SU-DHL-6 (cell line): ENCODE measurements around the gene LECT2.

ENCODE experiments used
- H2AFZ ChIP-seq: fragments of 200-600 bp; sonication (generic); 2 replicates; pipeline ENCODE4 v1.6.1; 2014; ENCODE audit warnings: low read depth, mild to moderate bottlenecking, moderate library complexity, mixed read lengths, antibody characterized with exemption, low read length; ENCODE audit not compliant: severe bottlenecking
- H3F3A ChIP-seq: fragments of 200-600 bp; shearing (Covaris generic); 2 replicates; pipeline ENCODE4 v1.6.0; 2016; ENCODE audit warnings: antibody characterized with exemption, mild to moderate bottlenecking; ENCODE audit not compliant: insufficient read depth
- H3K27ac ChIP-seq: fragments of 200-600 bp; sonication (generic); 2 replicates; pipeline ENCODE4 v1.5.1; 2016; ENCODE audit warnings: low read depth, mild to moderate bottlenecking, low read length, moderate library complexity, mixed read lengths
- H3K27me3 ChIP-seq: fragments of 200-600 bp; sonication (generic), shearing (Covaris generic); 2 replicates; pipeline ENCODE4 v1.6.0; 2014; ENCODE audit warnings: mild to moderate bottlenecking, low read length
- H3K36me3 ChIP-seq: fragments of 200-600 bp; sonication (generic); 2 replicates; pipeline ENCODE4 v1.6.1; 2014; ENCODE audit warnings: mild to moderate bottlenecking, low read length, mixed read lengths
- H3K4me2 ChIP-seq: fragments of 300-600, 200-600 bp; shearing (Covaris generic), sonication (generic); 2 replicates; pipeline ENCODE4 v1.6.0; 2014; ENCODE audit warnings: low read length, low read depth, mild to moderate bottlenecking; ENCODE audit not compliant: poor library complexity, severe bottlenecking
- H3K4me3 ChIP-seq: fragments of 200-600 bp; sonication (generic); 2 replicates; pipeline ENCODE4 v1.5.1; 2014; ENCODE audit warnings: antibody characterized with exemption, low read length, mild to moderate bottlenecking, mixed read lengths; ENCODE audit not compliant: insufficient read depth, poor library complexity, severe bottlenecking
- H3K79me2 ChIP-seq: fragments of 200-600 bp; sonication (generic); 2 replicates; pipeline ENCODE4 v1.6.1; 2014; ENCODE audit warnings: mild to moderate bottlenecking, low read length, moderate library complexity; ENCODE audit not compliant: insufficient read depth
- H3K9ac ChIP-seq: fragments of 200-600 bp; sonication (generic); 2 replicates; pipeline ENCODE4 v1.7.0; 2014; ENCODE audit warnings: mild to moderate bottlenecking, low read length
- H3K9me2 ChIP-seq: fragments of 200-600 bp; sonication (generic); replicated peaks from 2 replicates; pipeline ENCODE4 v1.6.1; 2014; ENCODE audit warnings: low read length; ENCODE audit not compliant: insufficient read depth
- H3K9me3 ChIP-seq: fragments of 200-600 bp; sonication (generic); 2 replicates; pipeline ENCODE4 v1.6.1; 2014; ENCODE audit warnings: low read length, mixed read lengths; ENCODE audit not compliant: insufficient read depth
- H4K20me1 ChIP-seq: fragments of 200-600 bp; sonication (generic); 2 replicates; pipeline ENCODE4 v1.6.1; 2014; ENCODE audit warnings: low read depth, mild to moderate bottlenecking, antibody characterized with exemption, low read length, moderate library complexity, mixed read lengths
- CTCF ChIP-seq: fragments of 200-600 bp; sonication (generic); IDR thresholded peaks from one replicate; pipeline ENCODE4 v1.5.1; 2017; ENCODE audit warnings: antibody characterized with exemption, mild to moderate bottlenecking, low read length, moderate library complexity; ENCODE audit not compliant: insufficient read depth, poor library complexity, severe bottlenecking
- EZH2phosphoT487 ChIP-seq: fragments of 200-600 bp; sonication (generic), shearing (Covaris generic); conservative IDR thresholded peaks from 2 replicates; pipeline ENCODE4 v1.6.1; 2018; ENCODE audit warnings: mild to moderate bottlenecking, antibody characterized with exemption, low read length, moderate library complexity, mixed read lengths

The LECT2 gene

GRCh38 chr5:136000932-136001331, 46.1 kb upstream of the LECT2 start:
- TF ChIP-seq EZH2phosphoT487: no peak
- TF ChIP-seq CTCF: no peak
- H3K36me3 ChIP-seq: no peaks in the 10 kb centered on the region
- no peaks in the 10 kb centered on the region for H3K9me3 ChIP-seq
- no peaks in the 10 kb centered on the region for H3K79me2 ChIP-seq
- no peaks in the 10 kb centered on the region for H3K27me3 ChIP-seq
- no peak overlapping the region for H3K4me3 ChIP-seq
- H3K27ac ChIP-seq: no peak overlapping the region
- no peaks in the 10 kb centered on the region for H4K20me1 ChIP-seq
- no peaks in the 10 kb centered on the region for H3F3A ChIP-seq
- H3K4me2 ChIP-seq: no peak overlapping the region
- no peaks in the 10 kb centered on the region for H3K9me2 ChIP-seq
- no peak overlapping the region for H2AFZ ChIP-seq
- H3K9ac ChIP-seq: no peak overlapping the region

GRCh38 chr5:136000147-136000546, 45.4 kb upstream of the LECT2 start:
- H3K79me2 ChIP-seq: no peaks in the 10 kb centered on the region
- no peak overlapping the region for H3K9ac ChIP-seq
- no peak overlapping the region for H2AFZ ChIP-seq
- H3K9me3 ChIP-seq: no peaks in the 10 kb centered on the region
- no peaks in the 10 kb centered on the region for H4K20me1 ChIP-seq
- no peak overlapping the region for H3K27ac ChIP-seq
- no peaks in the 10 kb centered on the region for H3K27me3 ChIP-seq
- no peak for TF ChIP-seq EZH2phosphoT487
- no peak for TF ChIP-seq CTCF
- H3F3A ChIP-seq: no peaks in the 10 kb centered on the region
- no peak overlapping the region for H3K4me2 ChIP-seq
- no peaks in the 10 kb centered on the region for H3K9me2 ChIP-seq
- no peak overlapping the region for H3K4me3 ChIP-seq
- H3K36me3 ChIP-seq: no peaks in the 10 kb centered on the region

- Histone ChIP-seq H3K36me3 (no peaks in the 10 kb centered on the region), H4K20me1 (no peaks in the 10 kb centered on the region), H3K4me3 (no peak overlapping the region), H2AFZ (no peak overlapping the region), H3K27me3 (no peaks in the 10 kb centered on the region), H3K27ac (no peak overlapping the region), H3K9me3 (no peaks in the 10 kb centered on the region), H3F3A (no peaks in the 10 kb centered on the region), H3K9me2 (no peaks in the 10 kb centered on the region), H3K9ac (no peak overlapping the region), H3K79me2 (no peaks in the 10 kb centered on the region), H3K4me2 (no peak overlapping the region)
- TF ChIP-seq EZH2phosphoT487 (no peak), CTCF (no peak)
These were observed 44.8 kb upstream of the LECT2 start for GRCh38 chr5:135999406-136000139.
